Left ventricle myocardium inferior (tissue), 1 donor: ENCODE measurements around the gene ATRN. TPM values are rescaled to one million over a fixed set of nuclear protein-coding genes. Genes with fewer than 3 reads are reported as not detected.

Source experiments
- DNase-seq: peaks from one replicate; pipeline ENCODE4 v3.0.0-alpha.2; 2020
- H3K27ac ChIP-seq: fragments of 200-600 bp; replicated peaks from 2 replicates; pipeline ENCODE4 v1.8.0; 2021
- H3K27me3 ChIP-seq: fragments of 200-600 bp; 2 replicates; pipeline ENCODE4 v1.8.0; 2021; ENCODE audit warnings: low read depth
- H3K36me3 ChIP-seq: fragments of 200-600 bp; 2 replicates; pipeline ENCODE4 v1.8.0; 2021
- H3K4me1 ChIP-seq: fragments of 200-600 bp; 2 replicates; pipeline ENCODE4 v1.8.0; 2021
- H3K4me3 ChIP-seq: fragments of 200-600 bp; 2 replicates; pipeline ENCODE4 v1.8.0; 2021; ENCODE audit warnings: mild to moderate bottlenecking, moderate library complexity
- H3K9me3 ChIP-seq: fragments of 200-600 bp; replicated peaks from 2 replicates; pipeline ENCODE4 v1.8.0; 2021
- CTCF ChIP-seq: fragments of 200-600 bp; IDR thresholded peaks from 2 replicates; pipeline ENCODE4 v1.8.0; 2021; ENCODE audit warnings: antibody characterized with exemption, mild to moderate bottlenecking, borderline replicate concordance
- intact Hi-C: fragments of 100-400 bp; cut with micrococcal nuclease; formaldehyde crosslinking; loops from one replicate; pipeline ENCODE4 v1.11.0; 2022
- total RNA-seq: library from RNA; stranded (reverse); fragmentation: NEBNext Ultra II Directional; extraction: Animal tissue kit (Norgen Biotek cat#: 25700); gene quantifications from one replicate; pipeline ENCODE4 v1.2.1, GENCODE V29; 2021
- donor health status: DM: no; HTN: yes; CAD: no; lungs with severe emphysema.

The ATRN gene
- total RNA-seq, 1 donor from 2014 or later: 32.4 TPM

- Histone ChIP-seq H3K27ac (no peak overlapping the region), H3K27me3 (peaks cover 69% of the 10 kb centered on the region), H3K4me3 (peak overlapping the region; percentile 43), H3K36me3 (no peaks in the 10 kb centered on the region), H3K4me1 (peaks cover 9% of the 10 kb centered on the region), H3K9me3 (no peaks in the 10 kb centered on the region)
- DNase-seq: no peak
- no peak for TF ChIP-seq CTCF
- intact Hi-C loops: no loop called here
These were observed 190.4 kb downstream of the ATRN start for GRCh38 chr20:3661060-3661813.

- Histone ChIP-seq H3K27me3 (peaks cover 77% of the 10 kb centered on the region), H3K36me3 (no peaks in the 10 kb centered on the region), H3K9me3 (no peaks in the 10 kb centered on the region), H3K4me3 (no peak overlapping the region), H3K27ac (no peak overlapping the region), H3K4me1 (peaks cover 9% of the 10 kb centered on the region)
- intact Hi-C loops: no loop called here
- TF ChIP-seq CTCF: no peak
- no peak for DNase-seq
These were observed 191.2 kb downstream of the ATRN start for GRCh38 chr20:3661814-3662665.

GRCh38 chr20:3663031-3663701 is 192.3 kb downstream of the ATRN start, which contains the start of gene GFRA4:
GFRA4 (minus strand) TSS chr20:3663399; CDS start chr20:3663399, 0 bp downstream.
- Histone ChIP-seq H3K9me3 (no peaks in the 10 kb centered on the region), H3K4me1 (peaks cover 9% of the 10 kb centered on the region), H3K27ac (no peak within 1 kb of the TSS), H3K27me3 (peaks cover 74% of the 10 kb centered on the region), H3K4me3 (no peak within 1 kb of the TSS), H3K36me3 (no peaks in the 10 kb centered on the region)
- intact Hi-C loops: no loop called here
- TF ChIP-seq CTCF: no peak
- no peak for DNase-seq

- H3K36me3 ChIP-seq: no peaks in the 10 kb centered on the region
- intact Hi-C loops: no loop called here
- no peak overlapping the region for H3K27ac ChIP-seq
- peaks cover 9% of the 10 kb centered on the region for H3K4me1 ChIP-seq
- peaks cover 74% of the 10 kb centered on the region for H3K27me3 ChIP-seq
- no peak for TF ChIP-seq CTCF
- H3K4me3 ChIP-seq: no peak overlapping the region
- H3K9me3 ChIP-seq: no peaks in the 10 kb centered on the region
- DNase-seq: no peak
These were observed 193.0 kb downstream of the ATRN start for GRCh38 chr20:3663858-3664257.

- Histone ChIP-seq H3K27ac (no peak overlapping the region), H3K36me3 (no peaks in the 10 kb centered on the region), H3K4me1 (peaks cover 7% of the 10 kb centered on the region), H3K4me3 (no peak overlapping the region), H3K27me3 (peaks cover 65% of the 10 kb centered on the region), H3K9me3 (no peaks in the 10 kb centered on the region)
- DNase-seq: no peak
- intact Hi-C loops: no loop called here
- no peak for TF ChIP-seq CTCF
These were observed 196.7 kb downstream of the ATRN start for GRCh38 chr20:3667434-3668037.
